ENCODE measurements around the gene MLLT11.
A peak's percentile ranks its signal among the peaks of the same experiment; 100 is the strongest.

- TF ChIP-seq CTCF (IDR thresholded peaks at IDR 0.05) (no peak), EP300 (IDR thresholded peaks at IDR 0.05) (peak in 1 of 4 donors; percentile 5), POLR2A (IDR thresholded peaks at IDR 0.05) (peak in 1 of 2 donors; percentile 19), POLR2AphosphoS5 (IDR thresholded peaks at IDR 0.05) (peak; percentile 80 to 93 (median 84))
Observed at GRCh38 chr1:151060007-151060656, at the start of gene MLLT11.

All from sigmoid colon (tissue), 4 donors.